A549 (cell line): Measurements from ENCODE around the gene CEP78. TPM values are rescaled to one million over a fixed set of nuclear protein-coding genes. Genes with fewer than 3 reads are reported as not detected.

Source experiments
- ATAC-seq, 2 experiments: fragments of 200-7000 bp in 1 of 2; fragments of >200 bp in 1 of 2; cut with Nextera tagmentation in 1 of 2; cut with Tn5 transposase in 1 of 2; 3 replicates each; pipeline versions ENCODE4 v1.8.0 to v1.9.1; 2018 to 2020; ENCODE audit warnings: mild to moderate bottlenecking in 1 of 2, moderate library complexity in 1 of 2
- CTCF ChIA-PET: fragments of 300-600 bp; sonication (Branson Sonifier 250); formaldehyde crosslinking; extraction: SDS; loops from one replicate; lab custom pipeline; 2021; ENCODE audit warnings: antibody characterized with exemption, inconsistent platforms; lab: Yijun Ruan, JAX
- POLR2A ChIA-PET: fragments of 350-600 bp; formaldehyde crosslinking; extraction: SDS; loops from one replicate; lab custom pipeline; 2021; ENCODE audit warnings: antibody characterized with exemption, inconsistent platforms; lab: Yijun Ruan, JAX
- DNase-seq, 2 experiments: peaks; one replicate each; pipeline versions ENCODE4 v3.0.0 to v3.0.0-alpha.2; 2011 to 2016; ENCODE audit warnings: low read depth in 1 of 2, low spot score in 1 of 2
- FAIRE-seq: peaks from 2 replicates; lab custom pipeline; 2011; peaks lifted over from hg19 to GRCh38; lab: Jason Lieb, UNC
- H3K27ac ChIP-seq, 2 experiments: fragments of >200 bp; sonication (Bioruptor Twin); formaldehyde crosslinking; 3 replicates each; pipeline ENCODE4 v1.5.1; 2016 to 2017
- H3K4me1 ChIP-seq: fragments of >200 bp; sonication (Bioruptor Twin); formaldehyde crosslinking; 3 replicates; pipeline ENCODE4 v1.6.1; 2016
- H3K4me2 ChIP-seq: fragments of >200 bp; sonication (Bioruptor Twin); formaldehyde crosslinking; 3 replicates; pipeline ENCODE4 v1.6.1; 2016
- H3K4me3 ChIP-seq: fragments of >200 bp; sonication (Bioruptor Twin); formaldehyde crosslinking; 3 replicates; pipeline ENCODE4 v1.5.1; 2016
- H3K9me3 ChIP-seq: fragments of >200 bp; sonication (Bioruptor Twin); formaldehyde crosslinking; 3 replicates; pipeline ENCODE4 v1.6.1; 2016
- CBX2 ChIP-seq: fragments of 200-600 bp; sonication (generic); IDR thresholded peaks from 2 replicates; pipeline ENCODE4 v1.6.1; 2016; ENCODE audit warnings: low read depth, mild to moderate bottlenecking, borderline replicate concordance
- CHD2 ChIP-seq: fragments of 150-350 bp; IDR thresholded peaks from 2 replicates; pipeline ENCODE4 v1.6.1; 2014; ENCODE audit warnings: low read length; ENCODE audit not compliant: partially characterized antibody
- CHD4 ChIP-seq: fragments of 200-600 bp; sonication (generic); IDR thresholded peaks from 2 replicates; pipeline ENCODE4 v1.6.1; 2016; ENCODE audit warnings: antibody characterized with exemption, mild to moderate bottlenecking, borderline replicate concordance
- EHF ChIP-seq: fragments of 250-450 bp; sonication (Bioruptor Pico); IDR thresholded peaks from 2 replicates; pipeline ENCODE4 v1.5.0; 2020; ENCODE audit warnings: mild to moderate bottlenecking
- FOXS1 ChIP-seq: fragments of 250-450 bp; sonication (Bioruptor Pico); IDR thresholded peaks from 2 replicates; pipeline ENCODE4 v1.5.0; 2020; ENCODE audit warnings: mild to moderate bottlenecking, moderate library complexity
- HOXB13 ChIP-seq: fragments of 250-450 bp; sonication (Bioruptor Pico); IDR thresholded peaks from 2 replicates; pipeline ENCODE4 v1.5.0; 2020; ENCODE audit warnings: low read depth, mild to moderate bottlenecking, moderate library complexity
- JUN ChIP-seq, 2 experiments: fragments of >200 bp; sonication (Bioruptor Twin); formaldehyde crosslinking; IDR thresholded peaks; 2 replicates in 1 of 2; 3 replicates in 1 of 2; pipeline ENCODE4 v1.6.1; 2016 to 2017
- MAZ ChIP-seq: fragments of 150-350 bp; IDR thresholded peaks from 2 replicates; pipeline ENCODE4 v1.6.1; 2014; ENCODE audit warnings: antibody characterized with exemption, low read depth, low read length, borderline replicate concordance
- NPAS2 ChIP-seq: fragments of 250-450 bp; sonication (Bioruptor Pico); IDR thresholded peaks from 2 replicates; pipeline ENCODE4 v1.8.0; 2022; ENCODE audit warnings: mild to moderate bottlenecking, moderate library complexity, borderline replicate concordance
- POLR2AphosphoS2 ChIP-seq: conservative IDR thresholded peaks from 2 replicates; pipeline ENCODE4 v1.6.1; 2012; ENCODE audit warnings: low read length, improper control_type of control experiment, inconsistent platforms
- RAD21 ChIP-seq, 2 experiments: fragments of >200 bp in 1 of 2; sonication (Bioruptor Twin) in 1 of 2; formaldehyde crosslinking in 1 of 2; IDR thresholded peaks in 1 of 2; conservative IDR thresholded peaks in 1 of 2; 2 replicates in 1 of 2; 3 replicates in 1 of 2; pipeline ENCODE4 v1.6.1; 2012 to 2018; ENCODE audit warnings: inconsistent platforms in 1 of 2
- RCOR1 ChIP-seq: fragments of 150-350 bp; IDR thresholded peaks from 2 replicates; pipeline ENCODE4 v1.6.1; 2014; ENCODE audit warnings: antibody characterized with exemption, low read length, low read depth
- SREBF2 ChIP-seq: fragments of 450-650 bp; IDR thresholded peaks from 2 replicates; pipeline ENCODE4 v1.6.1; 2014; ENCODE audit warnings: mild to moderate bottlenecking, moderate library complexity
- TFCP2L1 ChIP-seq: fragments of 250-450 bp; sonication (Bioruptor Pico); IDR thresholded peaks from 2 replicates; pipeline ENCODE4 v1.5.0; 2021; ENCODE audit warnings: mild to moderate bottlenecking
- TP53 ChIP-seq: fragments of 250-450 bp; sonication (Bioruptor Pico); IDR thresholded peaks from 2 replicates; pipeline ENCODE4 v1.5.0; 2021; ENCODE audit warnings: mild to moderate bottlenecking, moderate library complexity
- ZFP36 ChIP-seq: fragments of 450-650 bp; IDR thresholded peaks from 2 replicates; pipeline ENCODE4 v1.6.1; 2014; ENCODE audit warnings: borderline replicate concordance; ENCODE audit not compliant: partially characterized antibody
- ZNF302 ChIP-seq: fragments of 250-450 bp; sonication (Bioruptor Pico); IDR thresholded peaks from 2 replicates; pipeline ENCODE4 v1.9.0; 2021; ENCODE audit warnings: inconsistent platforms, mild to moderate bottlenecking, moderate library complexity
- ZSCAN20 ChIP-seq: fragments of 250-450 bp; sonication (Bioruptor Pico); IDR thresholded peaks from 2 replicates; pipeline ENCODE4 v1.8.0; 2022; ENCODE audit warnings: mild to moderate bottlenecking, moderate library complexity
- WGBS: methylation state at CpG from one replicate; pipeline ENCODE4 v1.1.6; 2017; ENCODE audit errors: missing lambda C conversion rate; 5-methylcytosine and 5-hydroxymethylcytosine counted together
- polyA plus RNA-seq, 4 experiments: library from polyadenylated mRNA; depleted of rRNA in 3 of 4; stranded (reverse); fragments of >200 nt; fragmentation: RNase III in 1 of 4; extraction: RNeasy Plus Mini Kit Qiagen cat#74134 plus additional on column Dnase treatment in 1 of 4; gene quantifications; 2 replicates in 3 of 4; 3 replicates in 1 of 4; pipeline ENCODE4 v1.2.3, GENCODE V29; 2011 to 2017
- TF ChIP-seq, protein P1 (sequence below): fragments of 250-450 bp; sonication (Bioruptor Pico); IDR thresholded peaks from 2 replicates; pipeline ENCODE4 v1.5.0; 2021; ENCODE audit warnings: mild to moderate bottlenecking, moderate library complexity, borderline replicate concordance
- TF ChIP-seq, protein P2 (sequence below): fragments of 250-450 bp; sonication (Bioruptor Pico); IDR thresholded peaks from 2 replicates; pipeline ENCODE4 v1.5.0; 2020; ENCODE audit warnings: low read depth, mild to moderate bottlenecking, moderate library complexity
- TF ChIP-seq, protein P3 (sequence below): fragments of 200-600 bp; sonication (generic); IDR thresholded peaks from 2 replicates; pipeline ENCODE4 v1.6.1; 2016; ENCODE audit warnings: antibody characterized with exemption, mild to moderate bottlenecking, moderate library complexity
- TF ChIP-seq, protein P4 (sequence below): IDR thresholded peaks from 2 replicates; pipeline ENCODE4 v1.6.1; 2012
- TF ChIP-seq, protein P5 (sequence below): fragments of >200 bp; sonication (Bioruptor Twin); formaldehyde crosslinking; IDR thresholded peaks from 2 replicates; pipeline ENCODE4 v1.6.1; 2016
- TF ChIP-seq, protein P6 (sequence below): fragments of 450-650 bp; IDR thresholded peaks from 2 replicates; pipeline ENCODE4 v1.6.1; 2014; ENCODE audit warnings: antibody characterized with exemption

Gene CEP78
- polyA plus RNA-seq, 2 of the 4 experiments (the other 2 are of a cell fraction), result 16.5 to 28.9 TPM

DNA sequence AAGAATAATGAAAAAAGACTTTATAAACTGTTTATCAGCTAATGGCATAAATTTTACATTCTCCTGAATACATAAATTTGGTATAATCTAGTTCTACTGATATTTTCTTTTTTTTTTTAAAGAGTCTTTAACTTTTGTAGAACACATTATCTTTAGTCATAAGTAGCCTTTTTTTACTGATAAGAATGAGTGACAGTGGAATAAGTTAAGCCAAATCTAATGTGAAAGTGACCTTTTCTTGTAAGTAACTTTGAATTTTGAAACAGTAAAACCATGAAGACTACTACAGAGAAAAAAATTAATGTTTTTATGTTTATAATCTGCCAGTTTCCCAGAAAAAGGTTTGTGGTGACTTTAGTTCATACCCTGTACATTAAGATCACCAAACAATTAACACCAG, 13.7 kb downstream of the CEP78 start:
- CTCF ChIA-PET, result interaction anchor here (0.6 kb wide), 1 partner anchor 27 kb away, joined by 3 read pairs; no protein-coding TSS in a partner anchor
- TF ChIP-seq TP53 (CRISPR knock-in tag) (no peak), CHD2 (no peak), RAD21 (conservative IDR thresholded peaks at IDR 0.05 in 1 of 2, IDR thresholded peaks at IDR 0.05 in 1 of 2) (no peak), CBX2 (no peak), CHD4 (no peak), RCOR1 (no peak), JUN (IDR thresholded peaks at IDR 0.05) (no peak), ZFP36 (no peak), POLR2AphosphoS2 (no peak), SREBF2 (no peak), HOXB13 (CRISPR knock-in tag) (no peak)
- TF ChIP-seq, protein P1, sequence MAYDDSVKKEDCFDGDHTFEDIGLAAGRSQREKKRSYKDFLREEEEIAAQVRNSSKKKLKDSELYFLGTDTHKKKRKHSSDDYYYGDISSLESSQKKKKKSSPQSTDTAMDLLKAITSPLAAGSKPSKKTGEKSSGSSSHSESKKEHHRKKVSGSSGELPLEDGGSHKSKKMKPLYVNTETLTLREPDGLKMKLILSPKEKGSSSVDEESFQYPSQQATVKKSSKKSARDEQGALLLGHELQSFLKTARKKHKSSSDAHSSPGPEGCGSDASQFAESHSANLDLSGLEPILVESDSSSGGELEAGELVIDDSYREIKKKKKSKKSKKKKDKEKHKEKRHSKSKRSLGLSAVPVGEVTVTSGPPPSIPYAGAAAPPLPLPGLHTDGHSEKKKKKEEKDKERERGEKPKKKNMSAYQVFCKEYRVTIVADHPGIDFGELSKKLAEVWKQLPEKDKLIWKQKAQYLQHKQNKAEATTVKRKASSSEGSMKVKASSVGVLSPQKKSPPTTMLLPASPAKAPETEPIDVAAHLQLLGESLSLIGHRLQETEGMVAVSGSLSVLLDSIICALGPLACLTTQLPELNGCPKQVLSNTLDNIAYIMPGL (CRISPR knock-in tag), result no peak
- TF ChIP-seq, protein P2, sequence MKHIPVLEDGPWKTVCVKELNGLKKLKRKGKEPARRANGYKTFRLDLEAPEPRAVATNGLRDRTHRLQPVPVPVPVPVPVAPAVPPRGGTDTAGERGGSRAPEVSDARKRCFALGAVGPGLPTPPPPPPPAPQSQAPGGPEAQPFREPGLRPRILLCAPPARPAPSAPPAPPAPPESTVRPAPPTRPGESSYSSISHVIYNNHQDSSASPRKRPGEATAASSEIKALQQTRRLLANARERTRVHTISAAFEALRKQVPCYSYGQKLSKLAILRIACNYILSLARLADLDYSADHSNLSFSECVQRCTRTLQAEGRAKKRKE (CRISPR knock-in tag), result no peak
- TF ChIP-seq, protein P3, sequence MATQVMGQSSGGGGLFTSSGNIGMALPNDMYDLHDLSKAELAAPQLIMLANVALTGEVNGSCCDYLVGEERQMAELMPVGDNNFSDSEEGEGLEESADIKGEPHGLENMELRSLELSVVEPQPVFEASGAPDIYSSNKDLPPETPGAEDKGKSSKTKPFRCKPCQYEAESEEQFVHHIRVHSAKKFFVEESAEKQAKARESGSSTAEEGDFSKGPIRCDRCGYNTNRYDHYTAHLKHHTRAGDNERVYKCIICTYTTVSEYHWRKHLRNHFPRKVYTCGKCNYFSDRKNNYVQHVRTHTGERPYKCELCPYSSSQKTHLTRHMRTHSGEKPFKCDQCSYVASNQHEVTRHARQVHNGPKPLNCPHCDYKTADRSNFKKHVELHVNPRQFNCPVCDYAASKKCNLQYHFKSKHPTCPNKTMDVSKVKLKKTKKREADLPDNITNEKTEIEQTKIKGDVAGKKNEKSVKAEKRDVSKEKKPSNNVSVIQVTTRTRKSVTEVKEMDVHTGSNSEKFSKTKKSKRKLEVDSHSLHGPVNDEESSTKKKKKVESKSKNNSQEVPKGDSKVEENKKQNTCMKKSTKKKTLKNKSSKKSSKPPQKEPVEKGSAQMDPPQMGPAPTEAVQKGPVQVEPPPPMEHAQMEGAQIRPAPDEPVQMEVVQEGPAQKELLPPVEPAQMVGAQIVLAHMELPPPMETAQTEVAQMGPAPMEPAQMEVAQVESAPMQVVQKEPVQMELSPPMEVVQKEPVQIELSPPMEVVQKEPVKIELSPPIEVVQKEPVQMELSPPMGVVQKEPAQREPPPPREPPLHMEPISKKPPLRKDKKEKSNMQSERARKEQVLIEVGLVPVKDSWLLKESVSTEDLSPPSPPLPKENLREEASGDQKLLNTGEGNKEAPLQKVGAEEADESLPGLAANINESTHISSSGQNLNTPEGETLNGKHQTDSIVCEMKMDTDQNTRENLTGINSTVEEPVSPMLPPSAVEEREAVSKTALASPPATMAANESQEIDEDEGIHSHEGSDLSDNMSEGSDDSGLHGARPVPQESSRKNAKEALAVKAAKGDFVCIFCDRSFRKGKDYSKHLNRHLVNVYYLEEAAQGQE, result no peak
- TF ChIP-seq, protein P4, sequence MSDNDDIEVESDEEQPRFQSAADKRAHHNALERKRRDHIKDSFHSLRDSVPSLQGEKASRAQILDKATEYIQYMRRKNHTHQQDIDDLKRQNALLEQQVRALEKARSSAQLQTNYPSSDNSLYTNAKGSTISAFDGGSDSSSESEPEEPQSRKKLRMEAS, result no peak
- Histone ChIP-seq H3K4me1 (no peaks in the 10 kb centered on the region), H3K4me2 (no peak overlapping the region), H3K27ac (no peak overlapping the region), H3K9me3 (no peaks in the 10 kb centered on the region), H3K4me3 (no peak overlapping the region)
- no peak for FAIRE-seq
- DNase-seq, result no peak
- no peak for ATAC-seq
- POLR2A ChIA-PET, result no interaction called here

DNA sequence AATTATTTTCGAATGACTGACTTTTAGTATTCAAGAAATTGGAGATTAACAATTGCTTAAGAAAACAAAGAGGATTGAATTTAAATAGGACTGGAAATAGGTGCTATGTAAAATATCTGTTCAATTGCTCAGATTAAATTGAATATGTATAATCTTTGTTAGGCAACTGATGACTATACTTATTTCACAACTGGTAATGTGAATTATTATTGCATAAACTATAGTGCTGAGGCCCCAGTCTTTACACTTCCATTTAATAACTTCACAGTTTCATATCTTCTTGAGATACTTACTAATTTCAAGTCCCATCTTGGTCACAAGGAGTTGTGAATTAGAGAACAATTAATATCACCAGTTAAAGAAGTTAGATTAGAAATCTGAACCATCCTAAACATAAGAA, 16.7 kb downstream of the CEP78 start:
- ATAC-seq (no peak), DNase-seq (no peak), FAIRE-seq (no peak)
- TF ChIP-seq, protein P5, sequence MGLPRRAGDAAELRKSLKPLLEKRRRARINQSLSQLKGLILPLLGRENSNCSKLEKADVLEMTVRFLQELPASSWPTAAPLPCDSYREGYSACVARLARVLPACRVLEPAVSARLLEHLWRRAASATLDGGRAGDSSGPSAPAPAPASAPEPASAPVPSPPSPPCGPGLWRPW, result no peak
- TF ChIP-seq ZNF302 (CRISPR knock-in tag) (no peak), ZFP36 (no peak), HOXB13 (CRISPR knock-in tag) (no peak), EHF (CRISPR knock-in tag) (no peak), MAZ (no peak), FOXS1 (CRISPR knock-in tag) (no peak), TFCP2L1 (CRISPR knock-in tag) (no peak), CHD4 (no peak), NPAS2 (CRISPR knock-in tag) (no peak), ZSCAN20 (CRISPR knock-in tag) (no peak)
- TF ChIP-seq, protein P6, sequence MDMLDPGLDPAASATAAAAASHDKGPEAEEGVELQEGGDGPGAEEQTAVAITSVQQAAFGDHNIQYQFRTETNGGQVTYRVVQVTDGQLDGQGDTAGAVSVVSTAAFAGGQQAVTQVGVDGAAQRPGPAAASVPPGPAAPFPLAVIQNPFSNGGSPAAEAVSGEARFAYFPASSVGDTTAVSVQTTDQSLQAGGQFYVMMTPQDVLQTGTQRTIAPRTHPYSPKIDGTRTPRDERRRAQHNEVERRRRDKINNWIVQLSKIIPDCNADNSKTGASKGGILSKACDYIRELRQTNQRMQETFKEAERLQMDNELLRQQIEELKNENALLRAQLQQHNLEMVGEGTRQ, result no peak
- TF ChIP-seq, protein P4, result no peak
- H3K4me2 ChIP-seq, result no peak overlapping the region
- H3K27ac ChIP-seq, result no peak overlapping the region
- H3K4me3 ChIP-seq, result no peak overlapping the region
- ChIA-PET CTCF (interaction anchor here (0.7 kb wide), 1 partner anchor 24 kb away, joined by 3 read pairs; no protein-coding TSS in a partner anchor), POLR2A (no interaction called here)
- no peaks in the 10 kb centered on the region for H3K9me3 ChIP-seq
- H3K4me1 ChIP-seq, result no peaks in the 10 kb centered on the region
- WGBS, result 87% methylated on average over 1 of the region's 1 CpG
